ENCODE results near the gene PLEKHA1.

GRCh38 chr10:122326806-122327205 lies 47.7 kb upstream of the PLEKHA1 start:
- TF ChIP-seq CTCF (IDR thresholded peaks at IDR 0.05), result no peak
- TF ChIP-seq POLR2A (IDR thresholded peaks at IDR 0.05), result no peak

Measured in adrenal gland (tissue), 5 donors.